HCEC 1CT (cell line): ENCODE results near the gene DHTKD1.
"Not testable (repeated sequence)": the region's sequence is repeated elsewhere in the genome, so short reads cannot be mapped to it uniquely, and the experiment has no call there.

Source experiments
- DNase-seq: peaks from one replicate; pipeline ENCODE4 v3.0.0-alpha.2; 2017

Gene DHTKD1

GRCh38 chr10:12156367-12157123 is 87.8 kb downstream of the DHTKD1 start:
- DNase-seq = no peak

GRCh38 chr10:12158111-12158510 is 89.4 kb downstream of the DHTKD1 start:
- no peak for DNase-seq

- DNase-seq = no peak
Measured at GRCh38 chr10:12160664-12161063, 91.9 kb downstream of the DHTKD1 start.

- no peak for DNase-seq
Measured at GRCh38 chr10:12162927-12163326, 94.2 kb downstream of the DHTKD1 start.

DNA sequence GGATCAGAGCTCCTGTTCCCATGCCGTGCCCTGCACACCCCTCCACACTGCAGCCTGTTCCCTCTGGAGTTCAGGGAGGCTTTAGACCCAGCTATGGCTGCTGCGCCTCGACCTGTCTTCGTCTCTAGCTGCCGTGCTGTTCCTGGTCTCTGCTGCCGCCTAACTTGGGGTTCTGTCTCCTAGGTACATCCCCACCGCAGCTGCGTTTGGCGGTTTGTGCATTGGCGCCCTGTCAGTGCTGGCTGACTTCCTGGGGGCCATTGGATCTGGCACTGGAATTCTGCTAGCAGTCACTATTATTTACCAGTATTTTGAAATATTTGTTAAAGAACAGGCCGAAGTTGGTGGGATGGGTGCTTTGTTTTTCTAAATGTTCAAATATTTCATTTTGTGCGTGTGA is 95.3 kb downstream of the DHTKD1 start:
- no peak for DNase-seq

DNA sequence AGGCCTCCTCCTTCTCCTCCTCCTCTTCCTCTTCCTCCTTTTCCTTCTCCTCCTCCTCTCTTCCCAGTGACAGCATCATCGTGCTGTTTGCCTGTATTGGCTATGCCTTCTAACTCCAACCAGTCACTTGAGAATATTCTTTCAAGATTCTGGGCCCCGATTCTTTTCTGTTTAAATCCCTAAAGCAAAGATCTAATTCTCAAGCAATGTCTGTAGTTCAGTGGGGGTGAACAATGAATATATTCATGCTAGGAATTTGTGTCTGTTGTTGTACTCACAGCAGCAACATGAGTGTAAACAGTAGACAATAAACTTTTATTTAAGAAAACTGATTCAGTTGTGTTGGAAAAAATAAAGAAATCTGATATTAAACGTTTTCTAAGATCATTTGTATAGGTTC is 96.3 kb downstream of the DHTKD1 start:
- no peak for DNase-seq

GRCh38 chr10:12165999-12166775 is 97.4 kb downstream of the DHTKD1 start:
- DNase-seq = no peak

GRCh38 chr10:12171512-12171911 is 102.8 kb downstream of the DHTKD1 start:
- DNase-seq = not testable (repeated sequence)
